ENCODE results near the gene NFIA.

The NFIA gene

DNA sequence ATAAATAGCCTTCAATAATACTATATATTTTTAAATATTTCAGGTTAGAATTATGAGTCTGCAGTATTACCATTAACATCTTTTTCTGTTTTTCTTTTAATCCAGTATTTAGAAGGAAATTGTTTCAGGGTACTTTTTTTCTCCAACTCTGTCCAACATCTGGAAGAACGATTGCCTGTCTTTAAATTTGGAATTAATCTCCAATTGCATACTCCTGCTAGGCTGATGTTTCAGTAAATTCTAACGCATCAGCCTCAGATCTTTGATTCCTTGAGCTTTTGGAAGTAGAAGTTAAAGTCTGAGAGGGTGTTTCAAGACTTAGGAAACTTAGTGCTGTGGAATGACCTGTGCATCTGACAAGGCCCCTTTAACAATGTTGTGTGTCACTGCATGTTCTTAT lies 20.3 kb downstream of the NFIA start:
- H3K9me3 ChIP-seq (ENCODE audit: control insufficient read depth, low read length), result no peaks in the 10 kb centered on the region
- WGBS, 2 experiments, result 89 to 98% methylated on average over 2 of the region's 2 CpGs
- H3K4me3 ChIP-seq (ENCODE audit: insufficient read depth, low read depth, low read length), result no peak overlapping the region
- H3K27ac ChIP-seq (ENCODE audit: insufficient read depth, low read depth, low read length, poor library complexity, severe bottlenecking), result no peak overlapping the region
- H3K4me1 ChIP-seq (ENCODE audit: control insufficient read depth, insufficient read depth, low read length), result no peaks in the 10 kb centered on the region
- no peaks in the 10 kb centered on the region for H3K27me3 ChIP-seq (ENCODE audit: control insufficient read depth, insufficient read depth, low read length, poor library complexity, severe bottlenecking)
- no peaks in the 10 kb centered on the region for H3K36me3 ChIP-seq (ENCODE audit: control insufficient read depth, insufficient read depth, low read length)

DNA sequence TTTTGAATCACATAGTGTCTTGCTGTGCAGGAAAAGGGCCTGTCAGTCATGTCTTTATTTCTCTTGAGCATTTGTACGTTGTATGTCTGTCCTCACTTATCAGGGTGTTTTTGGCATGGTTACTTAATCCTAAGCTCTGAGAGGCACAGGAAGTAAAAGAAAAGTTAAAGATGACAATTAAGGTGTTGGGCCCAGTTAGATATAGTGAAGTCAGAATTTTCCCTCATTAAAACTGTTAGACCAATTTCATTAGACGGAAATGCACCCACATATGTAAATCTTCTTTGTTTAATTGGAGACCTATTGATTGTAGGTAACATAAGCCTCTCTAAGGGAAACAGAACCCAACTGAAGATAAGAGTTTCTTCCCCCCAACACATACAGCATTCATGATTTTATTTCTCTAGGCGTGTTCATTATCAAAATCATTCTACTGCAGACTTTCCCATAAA lies 21.9 kb downstream of the NFIA start:
- H3K4me3 ChIP-seq (ENCODE audit: insufficient read depth, low read depth, low read length), result no peak overlapping the region
- no peaks in the 10 kb centered on the region for H3K27me3 ChIP-seq (ENCODE audit: control insufficient read depth, insufficient read depth, low read length, poor library complexity, severe bottlenecking)
- WGBS, 2 experiments, result 89 to 90% methylated on average over 2 to 3 of the region's 3 CpGs

DNA sequence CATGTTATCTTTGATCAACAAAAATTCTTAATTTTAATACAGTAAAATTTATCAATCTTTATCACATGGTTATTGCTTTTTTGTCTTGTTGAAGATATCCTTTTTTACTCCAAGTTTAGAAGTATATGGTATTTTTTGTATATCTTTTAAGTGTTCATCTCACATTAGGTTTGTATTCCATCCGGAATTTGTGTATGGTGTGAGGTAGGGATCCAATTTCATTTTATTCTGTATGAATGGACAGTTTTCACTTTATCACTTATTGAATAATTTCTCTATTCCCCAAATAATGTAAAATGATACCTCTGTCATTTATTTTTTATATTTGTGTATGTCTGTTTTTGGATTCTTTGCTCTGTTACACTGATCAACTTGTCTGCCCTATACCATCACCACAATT lies 25.3 kb downstream of the NFIA start:
- no peak overlapping the region for H3K4me3 ChIP-seq (ENCODE audit: insufficient read depth, low read depth, low read length)

More for the DNA sequence above, 21.9 kb downstream of the NFIA start:
- no peak overlapping the region for H3K27ac ChIP-seq (ENCODE audit: insufficient read depth, low read depth, low read length, poor library complexity, severe bottlenecking)
- H3K4me1 ChIP-seq (ENCODE audit: control insufficient read depth, insufficient read depth, low read length), result no peaks in the 10 kb centered on the region
- no peaks in the 10 kb centered on the region for H3K9me3 ChIP-seq (ENCODE audit: control insufficient read depth, low read length)
- no peaks in the 10 kb centered on the region for H3K36me3 ChIP-seq (ENCODE audit: control insufficient read depth, insufficient read depth, low read length)

DNA sequence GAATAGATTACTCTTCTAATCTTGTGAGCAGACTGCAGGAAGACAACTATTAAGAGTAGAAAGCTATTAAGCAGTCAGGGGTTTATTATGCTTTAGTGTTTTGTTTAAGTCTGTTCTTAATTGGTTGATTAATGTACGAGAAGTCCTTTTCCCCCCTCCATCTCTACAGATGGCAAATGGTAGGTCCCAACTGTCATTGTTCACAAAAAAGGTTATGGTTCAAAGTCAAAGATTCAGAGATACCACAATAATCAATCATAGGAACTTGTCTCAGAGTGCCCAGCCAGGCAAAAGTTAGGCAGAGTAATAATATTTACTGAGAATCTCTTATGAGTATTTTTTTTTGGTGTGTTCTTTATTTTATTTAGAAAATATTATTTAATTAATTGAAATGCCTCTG lies 26.8 kb downstream of the NFIA start:
- no peaks in the 10 kb centered on the region for H3K27me3 ChIP-seq (ENCODE audit: control insufficient read depth, insufficient read depth, low read length, poor library complexity, severe bottlenecking)
- no peaks in the 10 kb centered on the region for H3K9me3 ChIP-seq (ENCODE audit: control insufficient read depth, low read length)
- peaks cover 5% of the 10 kb centered on the region for H3K4me1 ChIP-seq (ENCODE audit: control insufficient read depth, insufficient read depth, low read length)
- no peak overlapping the region for H3K27ac ChIP-seq (ENCODE audit: insufficient read depth, low read depth, low read length, poor library complexity, severe bottlenecking)
- H3K36me3 ChIP-seq (ENCODE audit: control insufficient read depth, insufficient read depth, low read length), result no peaks in the 10 kb centered on the region
- WGBS, 2 experiments, result 90% methylated on average over 1 of the region's 1 CpG; no CpG with 5 or more reads in 1 of the 2 experiments
- no peak overlapping the region for H3K4me3 ChIP-seq (ENCODE audit: insufficient read depth, low read depth, low read length)

More for the DNA sequence above, 25.3 kb downstream of the NFIA start:
- Histone ChIP-seq H3K4me1 (ENCODE audit: control insufficient read depth, insufficient read depth, low read length) (peaks cover 5% of the 10 kb centered on the region), H3K27me3 (ENCODE audit: control insufficient read depth, insufficient read depth, low read length, poor library complexity, severe bottlenecking) (no peaks in the 10 kb centered on the region), H3K9me3 (ENCODE audit: control insufficient read depth, low read length) (no peaks in the 10 kb centered on the region), H3K27ac (ENCODE audit: insufficient read depth, low read depth, low read length, poor library complexity, severe bottlenecking) (no peak overlapping the region), H3K36me3 (ENCODE audit: control insufficient read depth, insufficient read depth, low read length) (no peaks in the 10 kb centered on the region)
- WGBS, 2 experiments, result 100% methylated on average over 1 of the region's 1 CpG; no CpG with 5 or more reads in 1 of the 2 experiments

DNA sequence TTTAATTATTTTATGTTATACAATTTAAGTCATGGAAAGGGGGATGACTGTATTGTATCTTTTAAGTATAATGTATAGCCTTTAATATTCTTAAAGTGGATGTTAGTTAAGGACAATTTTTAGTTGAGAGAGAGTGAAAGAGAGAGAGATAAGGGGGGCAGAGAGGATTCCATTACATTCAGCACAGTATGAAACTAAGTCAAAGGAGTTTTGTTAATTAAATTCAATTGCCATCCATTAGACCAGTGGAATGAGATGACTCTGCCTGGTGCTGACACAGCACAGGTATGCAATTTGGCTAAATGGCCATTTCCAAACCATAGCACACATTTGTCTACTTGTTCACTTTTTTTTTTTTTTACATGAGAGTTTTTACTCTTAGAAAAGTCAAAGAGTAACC lies 27.5 kb downstream of the NFIA start:
- Histone ChIP-seq H3K27ac (ENCODE audit: insufficient read depth, low read depth, low read length, poor library complexity, severe bottlenecking) (no peak overlapping the region), H3K27me3 (ENCODE audit: control insufficient read depth, insufficient read depth, low read length, poor library complexity, severe bottlenecking) (no peaks in the 10 kb centered on the region), H3K4me1 (ENCODE audit: control insufficient read depth, insufficient read depth, low read length) (peaks cover 5% of the 10 kb centered on the region), H3K4me3 (ENCODE audit: insufficient read depth, low read depth, low read length) (no peak overlapping the region), H3K9me3 (ENCODE audit: control insufficient read depth, low read length) (no peaks in the 10 kb centered on the region), H3K36me3 (ENCODE audit: control insufficient read depth, insufficient read depth, low read length) (no peaks in the 10 kb centered on the region)

DNA sequence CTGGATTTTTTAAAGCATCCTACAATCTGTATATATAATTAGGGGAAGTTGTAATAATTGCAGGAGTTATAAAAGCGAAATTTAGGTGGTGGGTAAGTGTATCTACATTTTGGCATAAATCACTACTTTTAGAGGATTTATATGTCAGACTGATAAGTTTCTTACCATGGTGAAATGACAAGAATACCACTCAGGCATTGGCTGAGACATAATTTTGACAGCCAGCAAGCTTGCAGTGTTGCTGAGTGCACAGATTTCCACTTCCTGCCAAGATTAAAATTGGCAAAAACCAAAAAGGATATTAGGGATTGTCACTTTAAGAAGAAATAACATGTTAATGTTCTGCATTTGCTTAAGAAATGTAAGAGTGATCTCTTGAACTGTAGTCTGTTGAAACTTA lies 28.2 kb downstream of the NFIA start:
- Histone ChIP-seq H3K4me3 (ENCODE audit: insufficient read depth, low read depth, low read length) (no peak overlapping the region), H3K27me3 (ENCODE audit: control insufficient read depth, insufficient read depth, low read length, poor library complexity, severe bottlenecking) (no peaks in the 10 kb centered on the region), H3K9me3 (ENCODE audit: control insufficient read depth, low read length) (no peaks in the 10 kb centered on the region), H3K27ac (ENCODE audit: insufficient read depth, low read depth, low read length, poor library complexity, severe bottlenecking) (no peak overlapping the region), H3K4me1 (ENCODE audit: control insufficient read depth, insufficient read depth, low read length) (peaks cover 5% of the 10 kb centered on the region), H3K36me3 (ENCODE audit: control insufficient read depth, insufficient read depth, low read length) (no peaks in the 10 kb centered on the region)
- 90 to 100% methylated on average over 1 of the region's 1 CpG for WGBS, 2 experiments

DNA sequence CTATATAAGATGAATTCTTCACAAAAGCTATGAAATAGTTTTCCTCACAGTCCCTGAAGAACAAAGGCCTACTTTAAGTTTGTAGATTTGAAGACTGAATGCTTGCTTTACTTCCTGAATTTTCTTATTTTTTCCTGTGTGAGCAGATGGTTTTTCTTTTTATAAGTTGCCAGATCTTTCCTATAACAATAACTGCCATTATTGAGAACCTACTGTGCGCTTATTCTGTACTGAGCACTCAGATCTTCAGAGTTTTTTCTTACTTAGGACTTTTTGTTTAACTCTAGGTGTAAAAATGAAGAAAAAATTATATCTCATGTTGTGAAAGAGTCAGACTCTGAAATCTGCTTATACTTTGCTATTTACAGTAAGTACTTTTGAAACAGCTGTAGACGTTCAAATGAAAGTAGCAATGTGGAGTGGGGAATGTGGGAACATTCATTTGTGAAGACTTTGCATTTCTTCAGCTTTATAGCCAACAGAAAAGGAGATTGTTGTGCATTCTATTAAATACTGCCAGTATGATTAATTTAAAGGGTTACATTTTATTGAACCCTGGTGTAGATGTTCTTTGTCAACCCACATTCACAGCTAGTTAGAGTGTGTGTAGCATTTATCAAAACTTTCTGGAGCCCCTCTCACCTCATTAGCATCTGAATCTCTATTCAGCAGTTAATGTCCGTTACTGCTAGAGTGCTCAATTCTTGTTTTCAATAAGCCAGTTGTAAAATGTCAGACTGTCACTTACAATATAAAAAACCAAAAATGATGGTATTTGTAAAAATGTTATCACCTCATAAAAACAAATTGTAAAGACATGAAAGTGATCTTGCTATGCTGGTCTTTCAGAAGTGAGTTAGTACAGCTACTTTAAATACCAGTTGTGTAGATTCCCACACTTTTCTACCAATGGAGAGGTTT lies 29.0 kb downstream of the NFIA start:
- Histone ChIP-seq H3K9me3 (ENCODE audit: control insufficient read depth, low read length) (no peaks in the 10 kb centered on the region), H3K4me3 (ENCODE audit: insufficient read depth, low read depth, low read length) (no peak overlapping the region), H3K27ac (ENCODE audit: insufficient read depth, low read depth, low read length, poor library complexity, severe bottlenecking) (no peak overlapping the region), H3K36me3 (ENCODE audit: control insufficient read depth, insufficient read depth, low read length) (no peaks in the 10 kb centered on the region), H3K27me3 (ENCODE audit: control insufficient read depth, insufficient read depth, low read length, poor library complexity, severe bottlenecking) (no peaks in the 10 kb centered on the region), H3K4me1 (ENCODE audit: control insufficient read depth, insufficient read depth, low read length) (peaks cover 5% of the 10 kb centered on the region)
- 57 to 73% methylated on average over 3 of the region's 3 CpGs for WGBS, 2 experiments

DNA sequence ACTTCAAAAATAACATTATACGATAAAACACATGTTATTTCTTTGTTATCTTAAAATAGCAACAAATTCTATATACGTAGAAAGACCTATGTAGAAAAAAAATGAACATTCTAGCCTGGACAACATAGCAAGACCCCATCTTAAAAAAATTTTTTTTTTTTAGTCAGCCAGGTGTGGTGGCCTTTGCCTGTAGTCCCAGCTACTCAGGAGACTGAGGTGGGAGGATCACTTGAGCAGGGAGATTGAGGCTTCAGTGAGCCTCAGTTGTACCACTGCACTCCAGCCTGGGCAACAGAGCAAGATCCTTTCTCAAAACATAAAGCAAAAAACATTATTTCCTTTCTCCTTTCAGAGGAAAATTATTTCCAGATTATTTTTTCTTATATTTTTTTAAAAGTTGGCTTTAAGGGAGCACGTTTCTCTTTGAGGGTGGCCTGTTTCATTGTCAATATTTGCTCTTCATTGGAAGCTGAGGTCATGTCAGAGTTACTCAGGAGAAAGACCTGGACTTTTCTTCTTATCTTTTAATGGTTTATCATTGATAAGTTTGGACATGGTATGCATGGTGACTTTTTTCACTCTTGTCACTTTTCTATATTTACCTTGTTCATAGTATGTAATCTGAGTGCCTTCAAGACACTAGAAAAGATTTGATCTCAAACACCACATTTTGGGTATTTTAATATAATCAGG lies 32.0 kb downstream of the NFIA start:
- WGBS, 2 experiments, result 100% methylated on average over 1 of the region's 3 CpGs
- H3K9me3 ChIP-seq (ENCODE audit: control insufficient read depth, low read length), result no peaks in the 10 kb centered on the region
- no peaks in the 10 kb centered on the region for H3K27me3 ChIP-seq (ENCODE audit: control insufficient read depth, insufficient read depth, low read length, poor library complexity, severe bottlenecking)
- H3K27ac ChIP-seq (ENCODE audit: insufficient read depth, low read depth, low read length, poor library complexity, severe bottlenecking), result no peak overlapping the region
- peaks cover 5% of the 10 kb centered on the region for H3K4me1 ChIP-seq (ENCODE audit: control insufficient read depth, insufficient read depth, low read length)
- H3K36me3 ChIP-seq (ENCODE audit: control insufficient read depth, insufficient read depth, low read length), result no peaks in the 10 kb centered on the region
- H3K4me3 ChIP-seq (ENCODE audit: insufficient read depth, low read depth, low read length), result no peak overlapping the region

DNA sequence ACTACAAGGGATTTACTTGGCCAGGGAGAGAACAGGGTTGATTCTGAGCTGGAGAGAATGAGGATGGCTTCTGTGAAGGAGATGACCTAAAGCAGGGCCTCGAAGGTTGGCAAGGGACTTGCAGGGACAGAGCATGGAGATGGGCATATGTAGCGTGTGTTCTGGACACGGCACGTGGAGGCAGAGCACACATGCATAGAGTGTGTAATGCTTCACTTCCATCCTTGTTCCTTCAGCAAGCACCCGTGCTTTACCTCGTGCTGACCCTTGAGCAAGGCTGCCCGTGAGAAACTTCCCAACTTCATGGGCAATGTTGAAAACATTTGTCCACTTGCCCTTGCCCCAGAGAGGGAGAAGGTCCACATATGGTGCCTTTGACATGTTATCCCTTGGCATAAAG lies 33.1 kb downstream of the NFIA start:
- no peaks in the 10 kb centered on the region for H3K36me3 ChIP-seq (ENCODE audit: control insufficient read depth, insufficient read depth, low read length)

DNA sequence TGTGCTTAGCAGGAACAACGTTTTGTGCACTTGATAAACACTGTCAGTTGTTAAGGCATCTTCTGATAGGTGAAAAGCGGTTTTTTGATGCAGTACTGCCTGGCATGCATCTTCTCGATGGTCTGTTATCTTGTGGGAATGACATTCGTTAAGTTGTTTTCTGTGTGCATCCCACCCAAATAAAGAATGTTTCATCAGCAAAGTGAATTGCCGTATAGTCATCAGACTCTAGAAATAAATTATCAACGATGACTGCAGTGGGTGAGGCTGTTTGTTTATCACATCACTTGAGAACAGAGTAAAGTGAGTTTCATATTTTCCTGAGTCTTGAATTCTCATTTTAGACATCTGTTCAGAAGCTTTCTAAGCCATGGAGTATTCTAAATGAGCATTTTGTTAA lies 34.1 kb downstream of the NFIA start:
- no peaks in the 10 kb centered on the region for H3K36me3 ChIP-seq (ENCODE audit: control insufficient read depth, insufficient read depth, low read length)
- no peaks in the 10 kb centered on the region for H3K27me3 ChIP-seq (ENCODE audit: control insufficient read depth, insufficient read depth, low read length, poor library complexity, severe bottlenecking)
- H3K4me3 ChIP-seq (ENCODE audit: insufficient read depth, low read depth, low read length), result no peak overlapping the region
- no peak overlapping the region for H3K27ac ChIP-seq (ENCODE audit: insufficient read depth, low read depth, low read length, poor library complexity, severe bottlenecking)
- WGBS, 2 experiments, result 91% methylated on average over 6 of the region's 6 CpGs
- peaks cover 4% of the 10 kb centered on the region for H3K4me1 ChIP-seq (ENCODE audit: control insufficient read depth, insufficient read depth, low read length)
- no peaks in the 10 kb centered on the region for H3K9me3 ChIP-seq (ENCODE audit: control insufficient read depth, low read length)

More for the DNA sequence above, 33.1 kb downstream of the NFIA start:
- Histone ChIP-seq H3K4me1 (ENCODE audit: control insufficient read depth, insufficient read depth, low read length) (peaks cover 5% of the 10 kb centered on the region), H3K27ac (ENCODE audit: insufficient read depth, low read depth, low read length, poor library complexity, severe bottlenecking) (no peak overlapping the region), H3K4me3 (ENCODE audit: insufficient read depth, low read depth, low read length) (no peak overlapping the region), H3K9me3 (ENCODE audit: control insufficient read depth, low read length) (no peaks in the 10 kb centered on the region), H3K27me3 (ENCODE audit: control insufficient read depth, insufficient read depth, low read length, poor library complexity, severe bottlenecking) (no peaks in the 10 kb centered on the region)
- 93 to 97% methylated on average over 7 of the region's 7 CpGs for WGBS, 2 experiments

Measured in ectodermal cell (in vitro differentiated cells).